Inflammatory macrophage treated with lipopolysaccharide for 4 hours (primary cell): ENCODE data around the gene IGLL5.

Experiments
- DNase-seq: peaks from one replicate; pipeline ENCODE4 v3.0.0-alpha.2; 2020

Gene IGLL5

DNA sequence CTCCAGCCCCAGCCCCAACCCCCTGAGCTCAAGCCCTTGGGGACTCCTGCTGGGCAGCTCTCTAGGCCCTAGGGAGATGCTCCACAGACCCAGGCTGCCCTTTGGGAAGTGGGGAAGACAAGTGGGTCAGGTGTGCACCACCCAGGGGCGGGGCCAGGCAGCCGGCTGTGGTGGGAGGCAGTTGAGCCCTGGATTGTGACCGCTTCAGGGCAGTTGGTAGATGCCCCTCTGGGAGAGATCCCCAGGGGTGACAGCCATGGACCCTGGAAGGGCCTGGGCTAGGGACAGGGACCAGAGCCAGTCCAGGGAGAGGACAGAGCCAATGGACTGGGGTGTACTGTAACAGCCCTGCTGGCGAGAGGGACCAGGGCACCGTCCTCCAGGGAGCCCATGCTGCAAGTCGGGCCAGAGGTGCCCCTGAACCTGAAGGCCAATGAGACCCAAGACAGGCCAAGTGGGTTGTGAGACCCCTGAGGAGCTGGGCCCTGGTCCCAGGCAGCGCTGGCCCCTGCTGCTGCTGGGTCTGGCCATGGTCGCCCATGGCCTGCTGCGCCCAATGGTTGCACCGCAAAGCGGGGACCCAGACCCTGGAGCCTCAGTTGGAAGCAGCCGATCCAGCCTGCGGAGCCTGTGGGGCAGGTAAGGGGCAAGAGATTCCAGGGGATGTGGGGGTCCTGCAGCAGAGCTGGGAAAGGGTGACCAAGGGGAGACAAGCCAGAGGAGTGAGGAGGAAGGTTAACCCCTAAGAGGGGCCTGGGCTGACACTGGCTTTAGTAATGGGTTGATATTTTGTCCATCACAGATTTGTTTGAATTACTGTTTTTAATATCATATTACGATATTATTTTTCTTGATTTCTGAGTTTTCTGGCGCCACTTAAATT lies at the start of gene IGLL5:
IGLL5 (plus strand) TSS at position 196 of the 883 bp plus-strand sequence; CDS start at position 434, 238 bp downstream.
- DNase-seq = no peak

DNA sequence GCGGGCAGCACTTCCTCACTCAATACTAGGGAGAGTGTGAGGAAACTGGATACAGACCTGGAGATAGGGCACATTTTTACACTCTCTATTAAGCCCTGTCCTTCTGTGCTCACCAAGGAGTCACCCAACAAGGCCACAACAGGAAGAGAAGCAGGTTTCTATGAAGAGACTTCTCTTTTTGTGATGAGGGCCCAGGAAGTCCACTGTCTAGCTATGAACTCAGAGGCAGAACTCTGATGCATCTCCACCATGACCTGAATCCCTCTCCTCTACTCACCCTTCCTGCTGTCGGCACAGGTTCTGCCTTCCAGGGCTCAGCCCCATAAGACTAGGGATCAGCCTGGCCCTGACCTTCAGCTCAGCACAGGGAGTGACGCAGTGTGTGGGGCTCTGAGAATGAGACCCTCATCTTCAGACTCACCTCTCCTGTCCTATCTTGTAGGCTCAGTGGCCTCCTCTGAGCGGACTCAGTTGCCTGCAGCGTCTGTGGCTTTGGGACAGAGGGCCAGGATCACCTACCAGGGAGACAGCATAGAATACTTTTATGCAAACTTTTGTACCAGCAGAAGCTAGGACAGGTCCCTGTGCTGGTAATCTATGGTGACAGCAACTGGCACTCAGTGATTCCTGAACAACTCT lies 49.3 kb upstream of the IGLL5 start:
- DNase-seq = peak; percentile 68

GRCh38 chr22:22839570-22840314 lies 47.9 kb upstream of the IGLL5 start:
- DNase-seq = no peak

GRCh38 chr22:22840780-22841179 lies 46.8 kb upstream of the IGLL5 start:
- peak; percentile 70 for DNase-seq

GRCh38 chr22:22841598-22841997 lies 46.0 kb upstream of the IGLL5 start:
- DNase-seq = no peak

DNA sequence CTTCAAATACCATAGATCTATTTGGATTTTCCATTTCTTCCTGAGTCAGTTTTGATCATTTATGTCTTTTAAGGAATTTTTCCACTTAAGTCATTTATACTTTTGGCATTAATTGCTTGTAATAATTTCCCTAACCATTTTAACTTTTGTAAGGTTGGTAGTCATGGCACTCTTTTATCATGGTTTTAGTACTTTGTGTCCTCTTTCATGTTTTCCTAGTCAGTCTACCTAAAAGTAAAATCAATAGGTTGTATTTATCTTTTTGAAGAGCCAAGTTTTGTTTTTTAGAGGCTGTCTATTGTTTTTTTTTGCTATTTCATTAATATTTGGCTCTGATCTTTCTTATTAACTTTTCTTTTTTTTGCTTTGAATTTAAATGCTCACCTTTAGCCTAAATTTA lies 45.5 kb upstream of the IGLL5 start:
- no peak for DNase-seq

DNA sequence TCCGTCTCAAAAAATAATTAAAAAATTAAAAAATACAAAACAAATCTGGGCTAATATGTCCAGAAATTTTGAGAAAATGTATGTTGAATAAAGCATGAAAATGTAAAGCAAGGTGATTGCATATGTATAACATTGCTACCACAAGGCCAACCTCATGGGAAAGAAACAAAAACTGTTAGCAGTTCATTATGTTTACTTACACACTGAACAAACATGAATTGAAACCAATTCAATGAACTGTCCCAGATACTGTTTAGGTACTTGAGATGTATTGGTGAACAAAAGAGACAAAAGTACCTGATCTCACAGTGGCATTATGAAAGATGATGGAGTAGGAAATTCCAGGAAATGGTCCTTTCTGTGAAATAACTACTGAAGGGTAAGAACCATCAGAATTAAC lies 43.8 kb upstream of the IGLL5 start:
- DNase-seq = no peak

- DNase-seq = no peak
These were observed 40.4 kb upstream of the IGLL5 start for GRCh38 chr22:22847241-22847640.

GRCh38 chr22:22848364-22848866 lies 39.2 kb upstream of the IGLL5 start:
- DNase-seq = peak; percentile 54

DNA sequence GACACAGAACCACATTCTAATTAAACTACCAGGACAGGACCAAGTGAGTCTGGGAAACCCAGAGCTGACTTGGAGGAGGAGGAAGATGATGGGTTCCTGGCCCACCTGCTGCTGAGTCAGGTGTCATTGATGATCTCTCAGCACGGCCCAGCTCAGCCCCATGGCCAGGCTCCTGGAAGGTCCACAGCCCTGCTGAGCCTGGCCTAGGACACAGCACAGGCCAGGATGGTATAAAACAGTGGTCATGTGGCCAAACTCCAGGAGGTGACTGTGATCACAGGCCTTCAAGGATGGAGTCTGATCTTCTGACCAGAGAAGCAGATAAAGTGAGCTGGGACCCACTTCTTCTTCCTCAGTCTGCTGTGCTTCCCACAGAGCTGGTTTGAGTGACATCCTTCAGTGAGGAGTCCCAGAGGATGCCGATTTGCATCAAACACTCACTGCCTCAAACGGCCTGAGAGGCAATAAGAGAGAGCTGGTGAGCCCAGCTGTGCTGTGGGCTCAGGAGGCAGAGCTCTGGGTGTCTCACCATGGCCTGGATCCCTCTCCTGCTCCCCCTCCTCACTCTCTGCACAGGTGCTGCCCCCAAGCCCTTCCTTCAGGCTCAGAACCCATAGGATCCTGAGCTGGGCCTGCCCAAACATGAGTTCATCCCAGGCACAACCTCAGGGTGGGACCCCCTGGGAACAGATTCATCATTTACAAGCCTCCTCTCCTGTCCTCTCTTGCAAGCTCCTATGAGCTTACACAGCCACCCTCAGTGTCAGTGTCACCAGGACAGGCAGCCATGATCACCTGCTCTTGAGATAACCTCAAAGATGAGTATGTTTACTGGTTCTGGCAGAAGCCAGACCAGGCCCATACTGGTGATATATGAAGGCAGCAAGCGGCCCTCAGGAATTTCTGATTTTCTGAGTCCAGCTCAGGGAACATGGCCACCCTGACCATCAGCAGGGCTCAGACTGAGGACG lies 37.7 kb upstream of the IGLL5 start:
- no peak for DNase-seq

DNA sequence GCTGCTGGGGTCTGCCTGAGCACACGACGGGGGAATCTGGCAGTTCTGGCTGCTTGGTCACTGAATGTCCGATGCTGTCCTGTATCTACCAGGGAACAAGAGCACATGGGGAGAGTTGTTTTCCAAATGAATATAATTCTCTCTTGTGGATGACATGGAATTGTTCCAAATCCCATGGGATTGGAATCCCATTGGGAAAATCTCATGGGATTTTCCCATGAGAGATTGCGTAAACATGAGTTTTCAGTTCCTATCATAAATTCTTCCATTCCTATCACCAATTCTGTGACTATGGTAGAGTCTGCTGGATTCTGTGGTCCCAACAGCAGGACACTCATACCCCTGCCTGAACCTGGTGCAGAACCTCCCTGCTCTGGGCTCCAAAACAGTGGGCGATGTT lies 35.6 kb upstream of the IGLL5 start:
- DNase-seq = no peak

GRCh38 chr22:22853713-22854112 lies 33.9 kb upstream of the IGLL5 start:
- DNase-seq = no peak

- DNase-seq = no peak
These were observed 33.1 kb upstream of the IGLL5 start for GRCh38 chr22:22854466-22854865.

- DNase-seq = no peak
These were observed 32.5 kb upstream of the IGLL5 start for GRCh38 chr22:22855085-22855484.

DNA sequence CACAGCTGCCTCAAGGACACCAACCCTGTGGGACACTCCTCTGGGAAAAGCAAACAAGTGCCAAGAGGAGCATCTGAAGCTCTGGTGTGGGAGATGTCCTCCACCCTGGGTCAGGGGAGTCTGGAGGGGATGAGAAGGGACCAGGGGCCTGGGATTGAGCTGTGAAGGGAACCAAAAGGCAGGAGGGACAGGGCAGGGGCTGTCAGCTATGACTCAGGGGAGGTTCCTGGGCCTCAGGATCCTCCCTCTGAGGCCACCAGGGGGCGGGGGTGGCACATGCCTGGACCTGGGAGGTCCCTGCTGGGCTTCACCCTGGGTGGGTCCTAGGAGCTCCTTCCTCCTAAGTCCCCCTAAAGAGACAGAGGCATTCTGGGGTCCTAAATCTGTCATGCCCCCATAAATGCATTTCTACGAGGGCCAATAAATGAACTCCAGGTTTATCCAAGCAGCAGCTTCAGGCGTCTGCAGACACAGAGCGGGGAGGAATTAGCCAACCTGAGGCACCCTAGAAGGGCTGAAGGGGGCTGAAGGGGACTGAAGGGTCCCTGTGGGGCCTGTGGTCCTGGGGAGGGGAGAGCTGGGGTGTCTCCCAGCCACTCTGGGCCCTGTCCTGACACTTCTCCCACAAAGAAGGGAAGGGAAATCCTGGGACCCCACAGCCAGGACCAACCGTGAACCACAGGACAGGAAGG lies 31.9 kb upstream of the IGLL5 start:
- peak; percentile 32 for DNase-seq

DNA sequence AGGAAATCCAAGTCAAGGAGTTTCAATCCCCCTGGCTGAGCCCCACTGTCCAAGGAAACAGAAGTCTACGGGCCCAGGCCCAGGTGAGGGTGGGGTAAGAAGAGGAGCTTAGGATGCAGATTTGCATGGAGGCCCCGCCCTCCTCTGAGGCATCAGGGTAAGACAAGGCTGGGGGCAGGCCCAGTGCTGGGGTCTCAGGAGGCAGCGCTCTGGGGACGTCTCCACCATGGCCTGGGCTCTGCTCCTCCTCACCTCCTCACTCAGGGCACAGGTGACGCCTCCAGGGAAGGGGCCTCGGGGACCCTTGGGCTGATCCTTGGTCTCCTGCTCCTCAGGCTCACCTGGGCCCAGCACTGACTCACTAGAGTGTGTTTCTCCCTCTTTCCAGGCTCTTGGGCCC lies 31.3 kb upstream of the IGLL5 start:
- no peak for DNase-seq

- no peak for DNase-seq
These were observed 30.6 kb upstream of the IGLL5 start for GRCh38 chr22:22856885-22857606.

- DNase-seq = no peak
These were observed 29.7 kb upstream of the IGLL5 start for GRCh38 chr22:22857607-22858558.

DNA sequence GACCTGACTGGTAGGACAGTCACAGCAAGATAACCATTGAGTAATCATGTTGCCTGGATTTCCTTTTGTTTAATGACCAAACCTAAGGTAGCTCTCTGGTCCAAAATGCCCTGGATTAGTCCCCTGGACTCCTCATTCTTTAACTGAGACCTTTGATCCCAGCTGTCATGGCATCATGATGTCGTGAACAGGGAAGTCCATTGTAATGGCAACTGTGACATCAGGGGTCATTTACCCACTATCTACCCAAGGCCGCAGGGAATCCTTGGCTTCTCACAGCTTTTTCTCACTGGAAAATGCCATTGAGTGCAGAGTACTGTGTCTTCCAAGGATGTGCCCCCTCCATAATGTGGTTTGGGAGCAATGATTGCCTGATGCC lies 29.1 kb upstream of the IGLL5 start:
- no peak for DNase-seq

- DNase-seq = no peak
These were observed 24.6 kb upstream of the IGLL5 start for GRCh38 chr22:22863001-22863400.
